ENCODE measurements around the gene TBPL1. TPM values are rescaled to one million over a fixed set of nuclear protein-coding genes. Genes with fewer than 3 reads are reported as not detected.
A peak's percentile ranks its signal among the peaks of the same experiment; 100 is the strongest.
"Not testable (repeated sequence)": the region's sequence is repeated elsewhere in the genome, so short reads cannot be mapped to it uniquely, and the experiment has no call there.

TBPL1 gene
- total RNA-seq, 2 experiments from 2014 or later = 30.9 to 37.8 TPM

DNA sequence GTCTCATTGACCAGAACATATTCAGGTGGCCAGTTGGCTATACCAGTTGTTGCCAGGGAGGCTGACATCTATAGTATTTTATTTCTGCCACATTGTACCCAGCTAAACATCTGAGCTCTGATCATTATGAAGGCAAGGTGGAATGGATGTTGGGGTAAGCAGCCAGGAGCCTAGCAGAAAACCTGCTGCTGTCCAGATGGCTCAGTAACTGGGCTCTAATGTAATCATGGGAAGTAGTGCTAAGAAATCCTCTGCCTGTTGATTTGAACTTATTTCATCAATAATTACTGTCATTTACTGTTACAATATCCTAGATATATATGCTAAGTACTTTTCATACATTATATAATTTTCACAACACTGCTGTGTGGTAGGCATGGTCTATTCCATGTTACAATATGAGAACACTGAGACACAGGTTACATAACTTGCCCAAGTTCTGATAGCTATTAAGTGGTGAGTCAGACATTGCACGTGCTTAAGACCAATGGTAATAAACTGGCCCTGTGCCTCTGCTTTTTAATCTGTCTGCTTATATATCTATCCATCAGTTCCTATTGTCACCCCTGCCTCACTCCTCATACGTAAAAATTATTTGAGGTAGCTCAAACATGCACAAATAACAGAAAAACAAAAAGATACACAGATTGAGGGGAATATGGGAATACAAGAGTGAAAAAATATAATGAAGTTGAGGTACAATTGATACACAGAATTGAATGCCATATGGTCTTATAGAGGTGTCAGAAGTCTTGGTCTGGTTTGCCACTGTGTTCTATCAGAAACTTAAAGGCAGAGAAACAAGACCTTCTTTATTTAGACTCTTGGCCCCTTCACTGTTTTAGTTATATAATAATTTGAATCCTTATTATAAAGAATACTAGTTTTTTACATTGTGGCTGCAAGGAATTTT is 25.2 kb downstream of the TBPL1 start:
- intact Hi-C loops (cut with micrococcal nuclease) = no loop called here
- Mint-ChIP-seq H3K36me3 (ENCODE audit: low read depth) (peaks cover 13% of the 10 kb centered on the region), H3K4me3 (no peak overlapping the region), H3K27ac (no peak overlapping the region), H3K9me3 (no peaks in the 10 kb centered on the region), H3K4me1 (ENCODE audit: low read depth) (peaks cover 35% of the 10 kb centered on the region), H3K27me3 (no peaks in the 10 kb centered on the region)
- CTCF ChIA-PET = interaction anchor here (0.9 to 11.9 kb wide), 3 partner anchors 83 to 119 kb away, joined by 3 to 201 read pairs (median 20); no protein-coding TSS in a partner anchor
- TF ChIP-seq CTCF (IDR thresholded peaks at IDR 0.05) = no peak
- no peak for DNase-seq
- ATAC-seq = no peak
- POLR2A ChIA-PET = interaction anchor here (0.9 to 2.3 kb wide), 3 partner anchors 20 to 356 kb away, joined by 3 to 7 read pairs (median 3); no protein-coding TSS in a partner anchor

GRCh38 chr6:133978896-133979240 is 25.8 kb downstream of the TBPL1 start:
- Mint-ChIP-seq H3K4me1 (ENCODE audit: low read depth) (peaks cover 37% of the 10 kb centered on the region), H3K4me3 (no peak overlapping the region), H3K9me3 (no peaks in the 10 kb centered on the region), H3K36me3 (ENCODE audit: low read depth) (peaks cover 18% of the 10 kb centered on the region), H3K27ac (no peak overlapping the region), H3K27me3 (no peaks in the 10 kb centered on the region)
- no peak for TF ChIP-seq CTCF (IDR thresholded peaks at IDR 0.05)
- intact Hi-C loops (cut with micrococcal nuclease) = no loop called here
- ATAC-seq = no peak
- ChIA-PET CTCF (interaction anchor here (4.1 to 11.9 kb wide), 2 partner anchors 82 to 118 kb away, joined by 20 to 201 read pairs; no protein-coding TSS in a partner anchor), POLR2A (interaction anchor here (0.9 to 2.3 kb wide), 3 partner anchors 20 to 355 kb away, joined by 3 to 7 read pairs (median 3); no protein-coding TSS in a partner anchor)
- no peak for DNase-seq

- H3K9me3 Mint-ChIP-seq; ATAC-seq; H3K27ac Mint-ChIP-seq; DNase-seq; H3K27me3 Mint-ChIP-seq; intact Hi-C loops (cut with micrococcal nuclease); H3K4me3 Mint-ChIP-seq: not testable (repeated sequence)
- POLR2A ChIA-PET = interaction anchor here (0.9 to 2.3 kb wide), 3 partner anchors 20 to 354 kb away, joined by 3 to 7 read pairs (median 3); no protein-coding TSS in a partner anchor
- CTCF ChIA-PET = interaction anchor here (0.9 to 11.9 kb wide), 3 partner anchors 82 to 118 kb away, joined by 4 to 201 read pairs (median 20); no protein-coding TSS in a partner anchor
- Mint-ChIP-seq H3K4me1 (ENCODE audit: low read depth) (peaks cover 39% of the 10 kb centered on the region), H3K36me3 (ENCODE audit: low read depth) (peaks cover 18% of the 10 kb centered on the region)
Measured at GRCh38 chr6:133979269-133979963, 26.4 kb downstream of the TBPL1 start.

DNA sequence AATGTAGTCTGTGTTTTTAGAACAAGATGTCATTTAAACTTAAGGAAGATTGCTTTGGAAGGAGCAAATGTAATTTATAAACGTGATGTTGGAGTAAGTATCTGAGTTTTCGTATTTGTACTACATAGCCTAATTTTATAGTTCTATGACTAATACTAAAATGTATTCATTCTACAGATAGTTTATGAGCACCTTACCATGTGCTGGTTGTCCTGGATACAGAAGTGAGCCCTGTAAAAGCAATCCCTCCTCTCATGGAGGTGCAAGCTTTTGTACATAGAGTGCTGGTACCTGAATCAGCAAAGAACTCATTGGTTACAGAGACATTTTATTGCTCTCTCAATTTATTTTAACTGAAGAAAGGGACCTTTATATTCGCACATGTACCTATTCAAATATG is 27.1 kb downstream of the TBPL1 start:
- intact Hi-C loops (cut with micrococcal nuclease) = no loop called here
- CTCF ChIA-PET = interaction anchor here (0.9 to 11.9 kb wide), 3 partner anchors 25 to 117 kb away, joined by 4 to 201 read pairs (median 5); no protein-coding TSS in a partner anchor
- POLR2A ChIA-PET = no interaction called here
- Mint-ChIP-seq H3K27ac (no peak overlapping the region), H3K36me3 (ENCODE audit: low read depth) (peaks cover 22% of the 10 kb centered on the region), H3K27me3 (no peaks in the 10 kb centered on the region), H3K4me3 (no peak overlapping the region), H3K9me3 (no peaks in the 10 kb centered on the region), H3K4me1 (ENCODE audit: low read depth) (peaks cover 42% of the 10 kb centered on the region)
- no peak for TF ChIP-seq CTCF (IDR thresholded peaks at IDR 0.05)
- no peak for ATAC-seq
- DNase-seq = no peak

- Mint-ChIP-seq H3K27ac (no peak overlapping the region), H3K36me3 (ENCODE audit: low read depth) (peaks cover 33% of the 10 kb centered on the region), H3K4me3 (no peak overlapping the region), H3K9me3 (no peaks in the 10 kb centered on the region), H3K4me1 (ENCODE audit: low read depth) (peaks cover 41% of the 10 kb centered on the region), H3K27me3 (no peaks in the 10 kb centered on the region)
- ChIA-PET POLR2A (no interaction called here), CTCF (interaction anchor here (0.8 to 11.9 kb wide), 10 partner anchors 10 to 114 kb away, joined by 3 to 201 read pairs (median 8); no protein-coding TSS in a partner anchor)
- DNase-seq (peak; percentile 70), ATAC-seq (peak; percentile 89)
- intact Hi-C loops (cut with micrococcal nuclease) = no loop called here
- no peak for TF ChIP-seq CTCF (IDR thresholded peaks at IDR 0.05)
Measured at GRCh38 chr6:133983099-133983939, 30.3 kb downstream of the TBPL1 start.
